GM18499 (cell line): ENCODE data around the gene CTNNA3.

Experiments
- ATAC-seq: cut with Tn5 transposase; IDR thresholded peaks from one replicate; pipeline ENCODE4 v1.9.1; 2021; ENCODE audit warnings: moderate number of reproducible peaks; ENCODE audit not compliant: insufficient read depth, unreplicated experiment

Gene CTNNA3

GRCh38 chr10:66144016-66144415, 1552.0 kb downstream of the CTNNA3 start:
- ATAC-seq, result no peak

- ATAC-seq, result no peak
Measured at GRCh38 chr10:66102756-66103155, 1593.2 kb downstream of the CTNNA3 start.

GRCh38 chr10:66098595-66099480, 1597.2 kb downstream of the CTNNA3 start:
- ATAC-seq, result no peak

- ATAC-seq, result no peak
Measured at GRCh38 chr10:66095610-66096009, 1600.4 kb downstream of the CTNNA3 start.

- no peak for ATAC-seq
Measured at GRCh38 chr10:66085906-66086305, 1610.1 kb downstream of the CTNNA3 start.

GRCh38 chr10:66071907-66072306, 1624.1 kb downstream of the CTNNA3 start:
- ATAC-seq, result no peak

- no peak for ATAC-seq
Measured at GRCh38 chr10:66058594-66058993, 1637.4 kb downstream of the CTNNA3 start.

GRCh38 chr10:66049335-66049734, 1646.7 kb downstream of the CTNNA3 start:
- no peak for ATAC-seq

GRCh38 chr10:66045859-66046258, 1650.1 kb downstream of the CTNNA3 start:
- no peak for ATAC-seq

GRCh38 chr10:66041771-66042170, 1654.2 kb downstream of the CTNNA3 start:
- ATAC-seq, result no peak

- no peak for ATAC-seq
Measured at GRCh38 chr10:66038623-66039022, 1657.4 kb downstream of the CTNNA3 start.

- no peak for ATAC-seq
Measured at GRCh38 chr10:66026321-66026720, 1669.7 kb downstream of the CTNNA3 start.

- no peak for ATAC-seq
Measured at GRCh38 chr10:66025186-66025585, 1670.8 kb downstream of the CTNNA3 start.

- ATAC-seq, result no peak
Measured at GRCh38 chr10:66021423-66021822, 1674.6 kb downstream of the CTNNA3 start.

- no peak for ATAC-seq
Measured at GRCh38 chr10:66008221-66008620, 1687.8 kb downstream of the CTNNA3 start.

- ATAC-seq, result no peak
Measured at GRCh38 chr10:66006411-66006810, 1689.6 kb downstream of the CTNNA3 start.

GRCh38 chr10:65993451-65993850, 1702.5 kb downstream of the CTNNA3 start:
- ATAC-seq, result no peak

- ATAC-seq, result no peak
Measured at GRCh38 chr10:65968871-65969270, 1727.1 kb downstream of the CTNNA3 start.

- no peak for ATAC-seq
Measured at GRCh38 chr10:65968437-65968836, 1727.6 kb downstream of the CTNNA3 start.

GRCh38 chr10:65964205-65964604, 1731.8 kb downstream of the CTNNA3 start:
- ATAC-seq, result no peak

GRCh38 chr10:65952086-65952485, 1743.9 kb downstream of the CTNNA3 start:
- no peak for ATAC-seq

- ATAC-seq, result no peak
Measured at GRCh38 chr10:65950075-65950474, 1745.9 kb downstream of the CTNNA3 start.
